HCT116 (cell line): ENCODE measurements around the gene ID3. TPM values are rescaled to one million over a fixed set of nuclear protein-coding genes. Genes with fewer than 3 reads are reported as not detected.

Source experiments
- ATAC-seq: fragments of 200-7000 bp; cut with Tn5 transposase; 2 replicates; pipeline ENCODE4 v1.9.1; 2020; ENCODE audit warnings: mild to moderate bottlenecking, moderate library complexity
- BruUV-seq: library from RNA; stranded (reverse); fragments of 400-500 nt; replicated peaks from 2 replicates; lab custom pipeline; 2021; lab: Mats Ljungman, UMichigan
- CTCF ChIA-PET: fragments of 300-600 bp; sonication (Branson Sonifier 250); formaldehyde crosslinking; loops from one replicate; lab custom pipeline; 2021; ENCODE audit warnings: antibody characterized with exemption; lab: Charles Lee
- POLR2A ChIA-PET: fragments of 300-600, 350-600 bp; sonication (Branson Sonifier 250); formaldehyde crosslinking; loops from one replicate; lab custom pipeline; 2021; ENCODE audit warnings: antibody characterized with exemption; lab: Charles Lee
- RAD21 ChIA-PET, 2 experiments: fragments of 300-600 bp; sonication (Branson Sonifier 250); formaldehyde crosslinking; loops; one replicate each; lab custom pipeline; 2023; ENCODE audit warnings: low total read pairs in 2 of 2; ENCODE audit not compliant: uncharacterized antibody in 2 of 2, unreplicated experiment in 2 of 2, low non-redundant PET in 1 of 2; lab: Charles Lee
- DNase-seq: peaks from one replicate; pipeline ENCODE4 v3.0.0-alpha.2; 2010; ENCODE audit warnings: low read depth, low spot score
- H2AFZ ChIP-seq: fragments of 200-600 bp; shearing (Covaris generic), sonication (generic); 2 replicates; pipeline ENCODE4 v1.6.1; 2017; ENCODE audit warnings: low read depth, mixed run types, mixed read lengths, antibody characterized with exemption, low read length; ENCODE audit not compliant: poor library complexity, severe bottlenecking
- H3K27ac ChIP-seq: 2 replicates; pipeline ENCODE4 v1.5.1; 2012; ENCODE audit warnings: low read depth, low read length
- H3K27me3 ChIP-seq: fragments of 200-600 bp; sonication (generic); 2 replicates; pipeline ENCODE4 v1.6.1; 2016; ENCODE audit warnings: mixed run types, low read length, mixed read lengths; ENCODE audit not compliant: insufficient read depth
- H3K36me3 ChIP-seq, 2 experiments: fragments of 200-500 bp in 1 of 2; fragments of 200-600 bp in 1 of 2; sonication (Bioruptor generic) in 1 of 2; sonication (generic) in 1 of 2; 2 replicates each; pipeline versions ENCODE4 v1.5.1 to v1.6.1; 2014 to 2016; ENCODE audit warnings: low read length in 2 of 2, inconsistent platforms in 1 of 2, mixed read lengths in 1 of 2, mixed run types in 1 of 2; ENCODE audit not compliant: insufficient read depth in 2 of 2, control insufficient read depth in 1 of 2
- H3K4me1 ChIP-seq, 2 experiments: fragments of 200-600 bp in 1 of 2; sonication (generic) in 1 of 2; 2 replicates each; pipeline versions ENCODE4 v1.5.1 to v1.6.1; 2012 to 2017; ENCODE audit warnings: low read length in 2 of 2, inconsistent platforms in 1 of 2, mild to moderate bottlenecking in 1 of 2, mixed read lengths in 1 of 2, mixed run types in 1 of 2, moderate library complexity in 1 of 2; ENCODE audit not compliant: insufficient read depth in 2 of 2, control insufficient read depth in 1 of 2
- H3K4me2 ChIP-seq: fragments of 200-600 bp; sonication (generic); 2 replicates; pipeline ENCODE4 v1.6.1; 2017; ENCODE audit warnings: mixed run types, low read length, mixed read lengths
- H3K4me3 ChIP-seq, 2 experiments: fragments of 200-600 bp in 1 of 2; sonication (generic) in 1 of 2; replicated peaks in 1 of 2; 2 replicates each; pipeline ENCODE4 v1.5.1; 2011 to 2016; ENCODE audit warnings: low read length in 2 of 2, control low read depth in 1 of 2, low read depth in 1 of 2, mild to moderate bottlenecking in 1 of 2, mixed read lengths in 1 of 2, mixed run types in 1 of 2
- H3K79me2 ChIP-seq: fragments of 200-600 bp; sonication (generic); 2 replicates; pipeline ENCODE4 v1.6.1; 2017; ENCODE audit warnings: mild to moderate bottlenecking, mixed run types, low read length, moderate library complexity, mixed read lengths; ENCODE audit not compliant: insufficient read depth
- H3K9ac ChIP-seq: fragments of 200-600 bp; sonication (generic); 2 replicates; pipeline ENCODE4 v1.6.1; 2016; ENCODE audit warnings: low read length, mixed read lengths
- H3K9me2 ChIP-seq: fragments of 200-600 bp; sonication (generic), shearing (Covaris generic); 2 replicates; pipeline ENCODE4 v1.6.1; 2017; ENCODE audit warnings: mixed run types, mild to moderate bottlenecking, moderate library complexity; ENCODE audit not compliant: insufficient read depth
- H3K9me3 ChIP-seq, 2 experiments: fragments of 200-500 bp in 1 of 2; fragments of 200-600 bp in 1 of 2; sonication (Bioruptor generic) in 1 of 2; sonication (generic) in 1 of 2; 2 replicates each; pipeline ENCODE4 v1.6.1; 2014 to 2017; ENCODE audit warnings: low read length in 2 of 2, mixed read lengths in 2 of 2, inconsistent platforms in 1 of 2, low read depth in 1 of 2, mild to moderate bottlenecking in 1 of 2, mixed run types in 1 of 2, moderate library complexity in 1 of 2; ENCODE audit not compliant: control insufficient read depth in 1 of 2, insufficient read depth in 1 of 2
- H4K20me1 ChIP-seq: fragments of 200-600 bp; sonication (generic), shearing (Covaris generic); 2 replicates; pipeline ENCODE4 v1.6.1; 2017; ENCODE audit warnings: mixed run types, mild to moderate bottlenecking, moderate library complexity; ENCODE audit not compliant: insufficient read depth
- RAD21 ChIP-seq: IDR thresholded peaks from 2 replicates; pipeline ENCODE4 v1.6.1; 2012; ENCODE audit warnings: low read depth, mild to moderate bottlenecking
- TCF7L2 ChIP-seq: IDR thresholded peaks from 2 replicates; pipeline ENCODE4 v1.7.0; 2011; ENCODE audit warnings: borderline replicate concordance, inconsistent platforms; ENCODE audit not compliant: insufficient read depth, insufficient read length; ENCODE audit errors: extremely low read depth
- YY1 ChIP-seq: IDR thresholded peaks from 2 replicates; pipeline ENCODE4 v1.6.1; 2011; ENCODE audit warnings: low read length, low read depth, moderate library complexity, mild to moderate bottlenecking; ENCODE audit not compliant: insufficient replicate concordance; ENCODE audit errors: extremely low read depth
- ZNF274 ChIP-seq: fragments of 200-500 bp; sonication (Bioruptor generic); IDR thresholded peaks from 2 replicates; pipeline ENCODE4 v1.6.1; 2014; ENCODE audit warnings: mild to moderate bottlenecking, low read depth, low read length, inconsistent platforms
- intact Hi-C: fragments of 100-400 bp; cut with micrococcal nuclease; formaldehyde crosslinking; loops from 2 replicates; pipeline ENCODE4 v1.10.0; 2022
- total RNA-seq: library from RNA; stranded (reverse); gene quantifications from one replicate; pipeline ENCODE4 v1.2.1, GENCODE V29; 2021; ENCODE audit not compliant: unreplicated experiment
- TF ChIP-seq, protein P1 (sequence below), 3 experiments: fragments of 200-600 bp in 1 of 3; sonication (generic) in 1 of 3; IDR thresholded peaks in 2 of 3; conservative IDR thresholded peaks in 1 of 3; 2 replicates each; pipeline ENCODE4 v1.5.1; 2012 to 2017; ENCODE audit warnings: low read depth in 2 of 3, low read length in 2 of 3, antibody characterized with exemption in 1 of 3, borderline replicate concordance in 1 of 3, control low read depth in 1 of 3, mild to moderate bottlenecking in 1 of 3, mixed read lengths in 1 of 3, mixed run types in 1 of 3, moderate library complexity in 1 of 3; ENCODE audit not compliant: insufficient read depth in 1 of 3

Gene ID3
- total RNA-seq, 1 experiment from 2014 or later: 183 TPM

DNA sequence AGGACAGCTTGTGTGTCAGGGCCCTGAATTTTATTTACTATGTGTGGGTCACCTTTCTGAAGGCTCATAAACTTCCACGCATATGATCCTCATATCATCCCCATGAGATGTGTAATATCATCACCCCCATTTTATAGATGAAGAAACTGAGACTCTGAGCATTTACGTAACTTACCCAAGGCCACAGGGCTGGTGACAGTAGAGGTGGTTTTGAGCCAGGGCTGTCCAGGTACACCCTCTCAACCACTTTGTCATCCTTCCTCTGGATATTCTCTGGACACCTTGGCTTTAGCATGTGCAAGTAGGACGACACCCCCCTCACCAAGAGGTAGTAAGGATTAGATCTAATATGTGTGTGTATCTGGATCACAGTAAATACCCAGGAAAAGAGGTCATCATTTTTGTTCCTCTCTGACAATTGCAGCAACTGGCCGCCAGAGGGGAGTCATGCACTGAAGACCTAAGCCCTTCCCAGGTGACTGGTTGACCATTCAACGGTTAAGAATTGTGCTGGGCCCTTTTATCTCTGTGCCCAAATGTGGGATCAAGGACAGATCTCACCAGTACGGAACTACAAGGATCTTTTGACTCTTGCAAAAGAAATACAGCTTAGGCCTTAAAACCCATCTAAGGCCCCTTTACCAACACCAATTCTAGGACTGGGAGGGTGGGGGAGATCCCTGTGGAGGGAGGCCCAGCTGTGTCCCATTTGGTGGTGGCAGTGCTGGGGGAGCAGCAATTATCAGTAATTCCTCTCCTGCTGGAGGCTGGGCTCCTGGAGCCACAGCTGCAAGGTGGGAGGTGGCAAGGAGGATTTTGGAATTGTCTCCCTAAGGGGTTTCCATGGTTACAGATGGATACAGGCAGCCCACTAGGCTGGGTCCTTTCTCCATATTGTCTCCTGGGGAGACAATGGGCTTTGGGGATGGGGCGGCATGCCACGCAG lies 14.6 kb downstream of the ID3 start:
- Histone ChIP-seq H3K9me3 (no peaks in the 10 kb centered on the region), H2AFZ (peak overlapping the region; percentile 80), H3K9me2 (no peaks in the 10 kb centered on the region), H3K27me3 (no peaks in the 10 kb centered on the region), H3K4me1 (peaks cover 10 to 28% of the 10 kb centered on the region in 2 experiments; a peak in 3 of 4 replicates), H3K4me3 (no peak overlapping the region), H3K4me2 (no peak overlapping the region), H4K20me1 (no peaks in the 10 kb centered on the region), H3K27ac (no peak overlapping the region), H3K36me3 (no peaks in the 10 kb centered on the region), H3K79me2 (no peaks in the 10 kb centered on the region), H3K9ac (no peak overlapping the region)
- TF ChIP-seq ZNF274 (no peak), YY1 (no peak), RAD21 (peak; percentile 99), TCF7L2 (peak; percentile 47)
- TF ChIP-seq, protein P1, sequence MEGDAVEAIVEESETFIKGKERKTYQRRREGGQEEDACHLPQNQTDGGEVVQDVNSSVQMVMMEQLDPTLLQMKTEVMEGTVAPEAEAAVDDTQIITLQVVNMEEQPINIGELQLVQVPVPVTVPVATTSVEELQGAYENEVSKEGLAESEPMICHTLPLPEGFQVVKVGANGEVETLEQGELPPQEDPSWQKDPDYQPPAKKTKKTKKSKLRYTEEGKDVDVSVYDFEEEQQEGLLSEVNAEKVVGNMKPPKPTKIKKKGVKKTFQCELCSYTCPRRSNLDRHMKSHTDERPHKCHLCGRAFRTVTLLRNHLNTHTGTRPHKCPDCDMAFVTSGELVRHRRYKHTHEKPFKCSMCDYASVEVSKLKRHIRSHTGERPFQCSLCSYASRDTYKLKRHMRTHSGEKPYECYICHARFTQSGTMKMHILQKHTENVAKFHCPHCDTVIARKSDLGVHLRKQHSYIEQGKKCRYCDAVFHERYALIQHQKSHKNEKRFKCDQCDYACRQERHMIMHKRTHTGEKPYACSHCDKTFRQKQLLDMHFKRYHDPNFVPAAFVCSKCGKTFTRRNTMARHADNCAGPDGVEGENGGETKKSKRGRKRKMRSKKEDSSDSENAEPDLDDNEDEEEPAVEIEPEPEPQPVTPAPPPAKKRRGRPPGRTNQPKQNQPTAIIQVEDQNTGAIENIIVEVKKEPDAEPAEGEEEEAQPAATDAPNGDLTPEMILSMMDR (IDR thresholded peaks at IDR 0.05 in 2 of 3, conservative IDR thresholded peaks at IDR 0.05 in 1 of 3; ENCODE audit: borderline replicate concordance in 1 of 3, insufficient read depth in 1 of 3, low read depth in 2 of 3, low read length in 2 of 3): peak; percentile 82 to 97 (median 93)
- ATAC-seq (peak; percentile 73), DNase-seq (no peak)
- POLR2A ChIA-PET: interaction anchor here (1.4 kb wide), 1 partner anchor 92 kb away, joined by 4 read pairs; no protein-coding TSS in a partner anchor
- CTCF ChIA-PET: interaction anchor here (1.0 to 4.2 kb wide), 5 partner anchors 48 to 372 kb away, joined by 3 to 104 read pairs (median 5); no protein-coding TSS in a partner anchor
- RAD21 ChIA-PET: interaction anchor here (1.3 to 3.6 kb wide), 3 partner anchors 90 to 93 kb away, joined by 4 to 25 read pairs (median 23); no protein-coding TSS in a partner anchor
- BruUV-seq: no TSS peak
- intact Hi-C loops: loop anchor here (1.0 to 5.0 kb wide), 3 partner anchors 93 to 208 kb away; no protein-coding TSS in a partner anchor
